MM.1S (cell line): ENCODE data around the gene THADA.

Source experiments
- CTCF ChIP-seq: fragments of 300-600 bp; sonication (generic); IDR thresholded peaks from 2 replicates; pipeline ENCODE4 v1.5.1; 2016; ENCODE audit warnings: antibody characterized with exemption, low read length, mixed read lengths
- EZH2 ChIP-seq: fragments of 300-600 bp; sonication (generic); optimal IDR thresholded peaks from 2 replicates; pipeline ENCODE3; 2017; ENCODE audit warnings: low read depth, mild to moderate bottlenecking, antibody characterized with exemption, low read length, mixed read lengths
- EZH2phosphoT487 ChIP-seq: fragments of 300-600 bp; sonication (generic); IDR thresholded peaks from 2 replicates; pipeline ENCODE4 v1.6.1; 2018; ENCODE audit warnings: antibody characterized with exemption, low read length

- TF ChIP-seq CTCF (no peak), EZH2 (no peak), EZH2phosphoT487 (no peak)
Observed at GRCh38 chr2:43438342-43438741, 157.5 kb downstream of the THADA start.
